HG03097 (cell line): Measurements from ENCODE around the gene CMTM8.

Source experiments
- ATAC-seq: cut with Tn5 transposase; IDR thresholded peaks from one replicate; pipeline ENCODE4 v1.9.1; 2021; ENCODE audit not compliant: unreplicated experiment, low FRiP score

The CMTM8 gene

DNA sequence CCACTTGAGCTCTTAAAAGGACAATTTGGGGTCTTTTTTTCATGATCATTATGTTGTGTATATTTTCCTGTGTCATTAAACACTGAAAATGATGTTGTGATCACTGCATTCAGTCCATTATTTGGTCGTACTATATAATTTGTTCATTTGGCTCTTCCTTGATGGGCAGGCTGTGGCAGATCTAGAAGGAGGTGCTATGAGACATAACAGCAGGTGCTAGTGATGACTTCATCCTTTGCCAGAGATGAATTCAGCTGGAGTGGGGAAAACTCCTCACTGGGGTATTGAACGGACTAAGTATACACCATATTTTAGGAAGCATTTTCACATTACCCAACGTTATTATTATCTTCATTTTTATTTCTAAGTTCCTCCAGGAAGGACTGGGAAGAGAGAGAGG, 165.2 kb downstream of the CMTM8 start:
- no peak for ATAC-seq

DNA sequence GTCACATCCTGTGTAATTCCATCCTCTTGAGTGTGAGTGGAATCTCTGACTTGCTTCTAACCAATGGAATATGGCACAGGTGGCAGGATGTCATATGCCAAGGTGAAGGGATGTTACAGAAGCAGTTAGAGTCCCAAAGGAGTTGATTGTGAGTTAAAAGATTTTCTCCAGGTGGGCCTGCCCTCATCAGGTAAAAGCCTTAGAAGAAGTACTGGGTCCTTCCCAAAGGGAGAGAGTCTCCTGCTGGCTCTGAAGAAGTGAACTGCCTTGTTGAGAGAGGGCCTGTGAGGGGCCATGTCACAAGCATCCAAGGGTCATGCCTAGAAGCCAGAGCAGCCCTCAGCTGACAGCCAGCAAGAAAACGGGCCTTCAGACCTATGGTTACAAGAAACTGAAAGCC, 166.2 kb downstream of the CMTM8 start:
- no peak for ATAC-seq

DNA sequence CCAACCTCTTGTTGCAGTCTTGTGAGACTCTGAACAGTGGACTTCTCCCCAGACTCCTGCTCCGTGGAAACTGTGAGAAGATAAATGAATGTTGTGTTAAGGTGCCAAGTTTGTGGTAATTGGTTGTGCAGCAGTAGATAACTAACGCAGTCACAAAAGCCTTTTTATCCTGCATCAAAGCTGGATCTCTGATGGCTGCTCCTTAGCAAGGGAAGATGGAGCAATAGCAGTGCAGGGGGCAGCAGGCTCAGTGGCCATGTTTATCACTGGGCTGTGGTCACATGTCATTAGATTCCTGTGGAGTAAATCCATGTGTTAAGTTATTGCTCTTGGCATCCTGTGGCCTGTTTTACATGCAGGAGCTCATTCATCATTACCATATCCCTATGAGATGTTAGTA, 166.7 kb downstream of the CMTM8 start:
- no peak for ATAC-seq

DNA sequence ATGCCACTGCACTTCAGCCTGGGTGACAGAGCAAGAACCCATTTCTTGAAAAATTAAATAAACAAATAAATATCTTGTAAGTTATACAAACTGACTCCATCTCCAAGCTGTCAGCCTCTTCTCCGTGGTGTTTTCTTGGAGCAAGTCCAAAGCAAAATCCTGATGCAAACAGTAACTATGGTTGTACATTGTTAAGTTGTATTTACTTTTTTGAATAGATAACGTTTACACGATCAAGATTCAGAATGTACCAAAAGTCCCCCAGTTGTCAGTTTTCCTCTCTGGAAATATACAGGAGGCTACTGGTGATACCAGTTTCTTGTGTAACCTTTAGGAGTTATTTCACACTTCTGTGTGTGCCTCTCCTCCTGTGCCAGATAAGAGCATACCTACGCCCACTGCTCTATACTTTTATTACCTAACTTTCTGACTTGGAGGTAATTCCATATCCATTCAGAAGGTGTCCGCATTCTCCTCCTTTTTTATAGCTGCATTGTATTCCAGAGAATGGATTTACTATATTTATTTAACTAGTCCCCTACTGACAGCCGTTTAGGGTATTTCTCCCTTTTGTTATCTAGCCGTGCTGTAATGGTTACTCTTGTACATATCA, 167.3 kb downstream of the CMTM8 start:
- ATAC-seq: no peak

- ATAC-seq: no peak
Measured at GRCh38 chr3:32406486-32407408, 168.3 kb downstream of the CMTM8 start.

DNA sequence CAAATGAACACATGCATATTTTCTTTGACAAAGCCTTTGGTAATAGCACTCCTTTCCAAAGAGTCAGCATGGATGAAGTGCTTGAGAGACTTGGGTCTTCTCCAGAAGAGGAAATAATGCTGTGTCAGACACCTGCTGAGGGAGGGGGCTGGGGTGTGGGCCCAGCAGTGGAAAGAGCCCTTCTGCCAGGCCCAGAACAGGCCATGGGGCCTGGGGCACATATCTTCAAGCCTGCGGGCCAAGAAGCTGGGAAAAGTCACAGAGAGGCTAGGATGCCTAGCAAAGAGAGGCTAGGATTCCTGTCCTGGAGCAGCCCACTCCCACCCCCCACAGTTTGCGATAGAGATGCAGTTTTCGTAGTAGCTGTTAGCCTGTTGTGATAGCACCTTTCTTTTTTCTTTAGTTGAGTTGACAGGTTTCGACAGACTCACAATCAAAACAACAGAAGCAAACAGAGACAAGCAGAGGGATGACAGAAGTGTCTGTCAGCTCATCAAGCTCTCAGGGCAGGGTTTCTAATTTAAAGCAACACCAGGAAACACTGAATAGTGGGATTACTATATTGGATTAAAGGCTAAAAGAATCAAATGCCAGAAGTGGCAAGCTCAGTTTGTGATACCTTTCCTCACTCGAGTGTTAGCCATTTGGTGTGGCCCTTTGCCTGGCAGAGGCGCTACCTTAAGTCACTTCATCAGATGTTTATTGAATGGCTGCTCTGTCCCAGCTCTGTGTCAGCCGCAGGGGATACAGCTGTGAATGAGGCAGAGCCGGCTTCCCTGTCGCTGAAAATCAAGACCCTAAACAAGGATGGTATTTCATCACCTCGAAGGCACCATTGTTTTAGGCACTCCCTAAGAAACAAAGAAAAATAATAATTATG, 172.1 kb downstream of the CMTM8 start:
- ATAC-seq: no peak

DNA sequence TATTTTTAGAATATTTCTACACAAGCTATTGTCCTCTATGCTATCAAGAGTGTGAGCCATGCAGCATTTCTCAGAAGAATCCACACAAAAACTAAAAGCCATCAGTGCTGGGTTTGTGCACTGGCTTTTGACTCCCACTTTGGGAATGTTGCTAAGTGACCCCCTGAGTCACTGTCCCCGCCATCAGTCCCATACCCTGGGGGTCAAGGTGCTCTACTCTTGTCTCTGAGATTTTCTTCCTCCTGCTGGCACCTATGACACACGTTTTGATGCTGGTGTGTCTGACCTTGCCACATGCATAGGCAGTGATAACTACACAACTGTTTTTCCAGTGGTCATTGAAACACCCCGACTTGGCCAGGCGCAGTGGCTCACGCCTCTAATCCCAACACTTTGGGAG, 173.0 kb downstream of the CMTM8 start:
- ATAC-seq: no peak

GRCh38 chr3:32412887-32413286, 174.4 kb downstream of the CMTM8 start:
- ATAC-seq: no peak

DNA sequence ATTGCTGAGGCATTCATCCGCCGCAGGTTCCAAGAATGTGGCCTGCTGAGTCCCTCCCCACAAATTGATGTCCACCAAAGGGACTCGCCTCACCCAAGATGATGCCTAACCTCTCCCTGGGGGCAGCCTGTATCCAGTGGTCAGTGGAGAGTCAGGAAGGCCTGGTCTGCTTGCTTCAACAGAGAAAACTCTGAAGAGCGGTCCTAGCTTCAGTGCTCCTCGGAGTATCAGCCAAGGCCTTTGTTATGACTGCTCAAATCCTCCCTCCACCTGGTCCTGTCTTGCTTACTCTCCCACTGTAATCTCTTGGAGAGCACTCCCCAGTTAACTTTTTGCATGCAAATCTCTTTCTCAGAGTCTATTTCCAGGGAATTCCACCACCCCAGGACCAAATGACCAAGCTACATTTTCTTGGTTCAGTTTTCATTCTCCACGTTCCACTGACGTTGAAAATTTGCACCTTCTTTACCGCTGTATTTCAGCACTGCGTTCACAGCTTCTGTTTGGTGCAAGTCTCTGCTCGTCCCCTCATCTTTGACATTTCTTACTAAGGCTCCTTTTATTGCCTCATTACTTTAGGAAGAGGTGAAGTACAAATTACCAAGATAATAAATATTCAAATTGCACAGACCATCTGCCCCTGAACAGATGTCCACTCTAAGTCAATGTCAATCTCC, 175.5 kb downstream of the CMTM8 start:
- ATAC-seq: no peak

GRCh38 chr3:32414522-32415202, 176.2 kb downstream of the CMTM8 start:
- no peak for ATAC-seq

GRCh38 chr3:32419742-32420125, 181.3 kb downstream of the CMTM8 start:
- no peak for ATAC-seq
